GM12878 (cell line): ENCODE measurements around the gene PVRIG. TPM values are rescaled to one million over a fixed set of nuclear protein-coding genes. Genes with fewer than 3 reads are reported as not detected.
A peak's percentile ranks its signal among the peaks of the same experiment; 100 is the strongest.

Source experiments
- ATAC-seq: fragments of 200-7000 bp; cut with Tn5 transposase; 3 replicates; pipeline ENCODE4 v1.9.1; 2020; ENCODE audit warnings: mild to moderate bottlenecking, moderate library complexity
- BruUV-seq: library from RNA; stranded (reverse); fragments of 400-500 nt; replicated peaks from 2 replicates; lab custom pipeline; 2021; lab: Mats Ljungman, UMichigan
- CTCF ChIA-PET: fragments of 300-600 bp; sonication (Branson Sonifier 250); formaldehyde crosslinking; extraction: SDS; loops from one replicate; lab custom pipeline; 2021; ENCODE audit warnings: inconsistent platforms; lab: Yijun Ruan, JAX
- POLR2A ChIA-PET: fragments of 350-600 bp; formaldehyde crosslinking; extraction: SDS; loops from one replicate; lab custom pipeline; 2021; ENCODE audit warnings: inconsistent platforms; lab: Charles Lee
- RAD21 ChIA-PET: fragments of 300-600 bp; sonication (Branson Sonifier 250); formaldehyde crosslinking; loops from one replicate; lab custom pipeline; 2023; ENCODE audit warnings: antibody characterized with exemption; ENCODE audit not compliant: unreplicated experiment; lab: Charles Lee
- SMC1A ChIA-PET: fragments of 300-600 bp; sonication (Branson Sonifier 250); formaldehyde crosslinking; loops from one replicate; lab custom pipeline; 2023; ENCODE audit not compliant: unreplicated experiment, uncharacterized antibody; lab: Charles Lee
- DNase-seq: peaks from one replicate; pipeline ENCODE4 v3.0.0-alpha.2; 2011; ENCODE audit warnings: low read depth, low spot score
- FAIRE-seq: peaks from 3 replicates; lab custom pipeline; 2011; peaks lifted over from hg19 to GRCh38; lab: Jason Lieb, UNC
- H2AFZ ChIP-seq: 2 replicates; pipeline ENCODE4 v1.6.0; 2011; ENCODE audit warnings: low read depth, low read length, control low read depth; ENCODE audit not compliant: control insufficient read depth
- H3K27ac ChIP-seq: 2 replicates; pipeline ENCODE4 v1.5.1; 2011; ENCODE audit warnings: control low read depth; ENCODE audit not compliant: control insufficient read depth, insufficient read depth
- H3K27me3 ChIP-seq, 2 experiments: replicated peaks in 1 of 2; 2 replicates each; pipeline versions ENCODE4 v1.6.0 to v1.6.1; 2011; ENCODE audit warnings: low read length in 1 of 2; ENCODE audit not compliant: control insufficient read depth in 2 of 2, insufficient read depth in 2 of 2
- H3K36me3 ChIP-seq, 2 experiments: 2 replicates each; pipeline ENCODE4 v1.5.1; 2011; ENCODE audit warnings: low read length in 1 of 2; ENCODE audit not compliant: control insufficient read depth in 2 of 2, insufficient read depth in 2 of 2
- H3K4me1 ChIP-seq: 2 replicates; pipeline ENCODE4 v1.6.1; 2011; ENCODE audit warnings: mild to moderate bottlenecking, low read length, moderate library complexity, mixed read lengths; ENCODE audit not compliant: control insufficient read depth, insufficient read depth
- H3K4me2 ChIP-seq: 2 replicates; pipeline ENCODE4 v1.6.0; 2011; ENCODE audit warnings: control low read depth; ENCODE audit not compliant: control insufficient read depth, insufficient read depth
- H3K4me3 ChIP-seq: fragments of 200-600 bp; sonication (generic); 2 replicates; pipeline ENCODE4 v1.5.1; 2016
- H3K79me2 ChIP-seq: 2 replicates; pipeline ENCODE4 v1.6.0; 2011; ENCODE audit warnings: low read length; ENCODE audit not compliant: control insufficient read depth, insufficient read depth
- H3K9ac ChIP-seq: 2 replicates; pipeline ENCODE4 v1.8.0; 2011; ENCODE audit warnings: low read length, control low read depth, mixed read lengths; ENCODE audit not compliant: control insufficient read depth, insufficient read depth
- H3K9me3 ChIP-seq: replicated peaks from 3 replicates; pipeline ENCODE4 v1.5.1; 2011; ENCODE audit warnings: mild to moderate bottlenecking, low read length; ENCODE audit not compliant: control insufficient read depth, insufficient read depth
- H4K20me1 ChIP-seq: 2 replicates; pipeline ENCODE4 v1.6.0; 2011; ENCODE audit not compliant: control insufficient read depth, insufficient read depth
- BCLAF1 ChIP-seq: fragments of 450-650 bp; IDR thresholded peaks from 2 replicates; pipeline ENCODE4 v1.6.1; 2017; ENCODE audit warnings: antibody characterized with exemption, mild to moderate bottlenecking, moderate library complexity
- CHD1 ChIP-seq: IDR thresholded peaks from 2 replicates; pipeline ENCODE4 v1.6.1; 2012; ENCODE audit warnings: low read depth, low read length, improper control_type of control experiment
- CREB1 ChIP-seq: IDR thresholded peaks from 2 replicates; pipeline ENCODE4 v1.6.1; 2012; ENCODE audit warnings: low read depth, mild to moderate bottlenecking, inconsistent platforms
- GATAD2B ChIP-seq: fragments of 450-650 bp; conservative IDR thresholded peaks from 2 replicates; pipeline ENCODE4 v1.6.1; 2017; ENCODE audit warnings: low read depth, mild to moderate bottlenecking, moderate library complexity
- HDAC6 ChIP-seq: fragments of 200-600 bp; sonication (generic); IDR thresholded peaks from one replicate; pipeline ENCODE4 v1.8.0; 2017; ENCODE audit warnings: antibody characterized with exemption; ENCODE audit not compliant: unreplicated experiment
- MYC ChIP-seq: IDR thresholded peaks from 2 replicates; pipeline ENCODE4 v1.6.1; 2011; ENCODE audit warnings: mild to moderate bottlenecking, low read length, moderate library complexity, inconsistent platforms; ENCODE audit not compliant: insufficient read depth, insufficient replicate concordance, insufficient read length, severe bottlenecking
- STAT1 ChIP-seq: fragments of 450-650 bp; conservative IDR thresholded peaks from 2 replicates; pipeline ENCODE4 v1.6.1; 2014; ENCODE audit warnings: antibody characterized with exemption, mild to moderate bottlenecking
- ZNF622 ChIP-seq: fragments of 450-650 bp; IDR thresholded peaks from 2 replicates; pipeline ENCODE4 v1.6.1; 2017; ENCODE audit warnings: mild to moderate bottlenecking, inconsistent platforms
- WGBS: methylation state at CpG from one replicate; pipeline ENCODE4 v1.1.6; 2016; ENCODE audit warnings: low lambda C conversion rate; ENCODE audit not compliant: insufficient replicate concordance, insufficient coverage; ENCODE audit errors: missing lambda C conversion rate; 5-methylcytosine and 5-hydroxymethylcytosine counted together
- in situ Hi-C: fragments of 300-500 bp; cut with MboI; formaldehyde crosslinking; loops from 9 replicates; pipeline ENCODE4 v1.14.3; 2018; ENCODE audit warnings: mixed read lengths
- intact Hi-C: fragments of 100-400 bp; cut with micrococcal nuclease; formaldehyde crosslinking; loops from one replicate; pipeline ENCODE4 v1.14.2; 2022; ENCODE audit not compliant: unreplicated experiment
- polyA plus RNA-seq, 11 experiments: library from polyadenylated mRNA; depleted of rRNA in 4 of 11; unstranded in 6 of 11; stranded (reverse) in 5 of 11; fragments of >200 nt; fragmentation: Nextera tagmentation in 4 of 11; fragmentation: Illumina TruSeq in 1 of 11; extraction: Ambion mirVana in 4 of 11; extraction: Trizol in 1 of 11; gene quantifications; 1 replicate in 1 of 11; 2 replicates in 10 of 11; pipeline versions ENCODE4 v1.2.1 to v1.2.3, GENCODE V29; 2011 to 2016; ENCODE audit warnings: inconsistent platforms in 2 of 11, missing spikeins in 2 of 11, low read depth in 1 of 11
- total RNA-seq, 4 experiments: library from RNA; depleted of rRNA in 3 of 4; stranded (reverse); fragments of >200 nt in 3 of 4; fragmentation: Illumina TruSeq in 1 of 4; extraction: Trizol in 1 of 4; gene quantifications; 2 replicates each; pipeline versions ENCODE4 v1.2.1 to v1.2.3, GENCODE V29; 2013 to 2021
- TF ChIP-seq, protein P1 (sequence below): IDR thresholded peaks from 2 replicates; pipeline ENCODE4 v1.6.1; 2012; ENCODE audit warnings: mild to moderate bottlenecking, low read depth, low read length
- TF ChIP-seq, protein P2 (sequence below): IDR thresholded peaks from 2 replicates; pipeline ENCODE4 v1.6.1; 2011; ENCODE audit warnings: borderline replicate concordance, low read depth, mild to moderate bottlenecking, moderate library complexity, mixed read lengths, low read length; ENCODE audit not compliant: insufficient read depth; ENCODE audit errors: extremely low read length
- TF ChIP-seq, protein P3 (sequence below): IDR thresholded peaks from 2 replicates; pipeline ENCODE4 v1.6.1; 2012; ENCODE audit warnings: low read depth, low read length, improper control_type of control experiment
- TF ChIP-seq, protein P4 (sequence below): fragments of 450-650 bp; IDR thresholded peaks from 2 replicates; pipeline ENCODE4 v1.6.1; 2017; ENCODE audit warnings: mild to moderate bottlenecking, low read depth, inconsistent platforms; ENCODE audit not compliant: poor library complexity, severe bottlenecking

Gene PVRIG
- total and polyA plus RNA-seq, 10 of the 15 experiments (the other 5 are each of a cell fraction or from before 2014, with no cell fraction given): 1.3 to 44.0 (median 17.9) TPM

DNA sequence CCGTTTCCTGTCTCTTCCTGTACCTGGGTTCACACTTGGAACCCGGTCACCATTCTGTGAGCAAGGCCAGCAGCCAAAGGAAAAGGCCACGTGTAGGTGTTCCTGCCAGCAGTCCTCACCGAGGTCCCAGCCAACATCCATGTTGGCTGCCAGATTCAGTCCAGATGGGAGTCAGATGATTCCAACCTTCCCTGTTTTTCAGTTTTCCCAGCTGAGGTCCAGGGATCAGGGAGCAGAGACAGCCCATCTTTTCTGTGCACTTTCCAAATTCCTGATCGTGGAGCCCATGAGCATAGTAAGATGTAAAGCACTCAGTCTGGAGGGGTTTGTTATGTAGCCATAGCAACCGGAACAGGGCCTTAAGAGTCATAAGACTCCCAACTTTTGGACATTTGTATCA, 3.9 kb upstream of the PVRIG start:
- DNase-seq (no peak), ATAC-seq (no peak), FAIRE-seq (no peak)
- Histone ChIP-seq H3K9me3 (no peaks in the 10 kb centered on the region), H2AFZ (no peak overlapping the region), H3K9ac (no peak overlapping the region), H3K27ac (no peak overlapping the region), H3K36me3 (no peaks in the 10 kb centered on the region; a peak in 2 of 4 replicates), H3K27me3 (no peaks in the 10 kb centered on the region), H3K4me1 (peaks cover 64% of the 10 kb centered on the region), H3K79me2 (peaks cover 31% of the 10 kb centered on the region), H3K4me3 (no peak overlapping the region), H3K4me2 (peak overlapping the region; percentile 60), H4K20me1 (no peaks in the 10 kb centered on the region)
- in situ Hi-C loops: no loop called here
- ChIA-PET RAD21 (interaction anchor here (0.7 to 5.8 kb wide), 6 partner anchors 20 to 129 kb away, joined by 3 to 49 read pairs (median 7); no protein-coding TSS in a partner anchor), CTCF (interaction anchor here (1.2 to 8.3 kb wide), 9 partner anchors 7 to 89 kb away, joined by 3 to 113 read pairs (median 30); partner anchors contain the start of genes LAMTOR4 and MBLAC1), POLR2A (interaction anchor here (0.6 to 8.3 kb wide), 6 partner anchors 11 to 65 kb away, joined by 4 to 86 read pairs (median 8); no protein-coding TSS in a partner anchor), SMC1A (interaction anchor here (0.9 to 14.7 kb wide), 7 partner anchors 8 to 115 kb away, joined by 3 to 140 read pairs (median 4); partner anchors contain the start of genes AP4M1, LAMTOR4 and MCM7)
- no TSS peak for BruUV-seq
- intact Hi-C loops: loop anchor here (1.0 to 5.0 kb wide), 3 partner anchors 39 to 84 kb away; partner anchors contain the start of genes GPC2, LAMTOR4 and STAG3
- WGBS: 81% methylated on average over 6 of the region's 6 CpGs
- TF ChIP-seq MYC: no peak
- TF ChIP-seq, protein P1, sequence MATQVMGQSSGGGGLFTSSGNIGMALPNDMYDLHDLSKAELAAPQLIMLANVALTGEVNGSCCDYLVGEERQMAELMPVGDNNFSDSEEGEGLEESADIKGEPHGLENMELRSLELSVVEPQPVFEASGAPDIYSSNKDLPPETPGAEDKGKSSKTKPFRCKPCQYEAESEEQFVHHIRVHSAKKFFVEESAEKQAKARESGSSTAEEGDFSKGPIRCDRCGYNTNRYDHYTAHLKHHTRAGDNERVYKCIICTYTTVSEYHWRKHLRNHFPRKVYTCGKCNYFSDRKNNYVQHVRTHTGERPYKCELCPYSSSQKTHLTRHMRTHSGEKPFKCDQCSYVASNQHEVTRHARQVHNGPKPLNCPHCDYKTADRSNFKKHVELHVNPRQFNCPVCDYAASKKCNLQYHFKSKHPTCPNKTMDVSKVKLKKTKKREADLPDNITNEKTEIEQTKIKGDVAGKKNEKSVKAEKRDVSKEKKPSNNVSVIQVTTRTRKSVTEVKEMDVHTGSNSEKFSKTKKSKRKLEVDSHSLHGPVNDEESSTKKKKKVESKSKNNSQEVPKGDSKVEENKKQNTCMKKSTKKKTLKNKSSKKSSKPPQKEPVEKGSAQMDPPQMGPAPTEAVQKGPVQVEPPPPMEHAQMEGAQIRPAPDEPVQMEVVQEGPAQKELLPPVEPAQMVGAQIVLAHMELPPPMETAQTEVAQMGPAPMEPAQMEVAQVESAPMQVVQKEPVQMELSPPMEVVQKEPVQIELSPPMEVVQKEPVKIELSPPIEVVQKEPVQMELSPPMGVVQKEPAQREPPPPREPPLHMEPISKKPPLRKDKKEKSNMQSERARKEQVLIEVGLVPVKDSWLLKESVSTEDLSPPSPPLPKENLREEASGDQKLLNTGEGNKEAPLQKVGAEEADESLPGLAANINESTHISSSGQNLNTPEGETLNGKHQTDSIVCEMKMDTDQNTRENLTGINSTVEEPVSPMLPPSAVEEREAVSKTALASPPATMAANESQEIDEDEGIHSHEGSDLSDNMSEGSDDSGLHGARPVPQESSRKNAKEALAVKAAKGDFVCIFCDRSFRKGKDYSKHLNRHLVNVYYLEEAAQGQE: no peak
- TF ChIP-seq CHD1: no peak
- TF ChIP-seq BCLAF1: no peak
- no peak for TF ChIP-seq STAT1
- TF ChIP-seq ZNF622: no peak
- TF ChIP-seq, protein P2, sequence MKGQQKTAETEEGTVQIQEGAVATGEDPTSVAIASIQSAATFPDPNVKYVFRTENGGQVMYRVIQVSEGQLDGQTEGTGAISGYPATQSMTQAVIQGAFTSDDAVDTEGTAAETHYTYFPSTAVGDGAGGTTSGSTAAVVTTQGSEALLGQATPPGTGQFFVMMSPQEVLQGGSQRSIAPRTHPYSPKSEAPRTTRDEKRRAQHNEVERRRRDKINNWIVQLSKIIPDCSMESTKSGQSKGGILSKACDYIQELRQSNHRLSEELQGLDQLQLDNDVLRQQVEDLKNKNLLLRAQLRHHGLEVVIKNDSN: no peak
- no peak for TF ChIP-seq HDAC6
- no peak for TF ChIP-seq CREB1
- TF ChIP-seq, protein P3, sequence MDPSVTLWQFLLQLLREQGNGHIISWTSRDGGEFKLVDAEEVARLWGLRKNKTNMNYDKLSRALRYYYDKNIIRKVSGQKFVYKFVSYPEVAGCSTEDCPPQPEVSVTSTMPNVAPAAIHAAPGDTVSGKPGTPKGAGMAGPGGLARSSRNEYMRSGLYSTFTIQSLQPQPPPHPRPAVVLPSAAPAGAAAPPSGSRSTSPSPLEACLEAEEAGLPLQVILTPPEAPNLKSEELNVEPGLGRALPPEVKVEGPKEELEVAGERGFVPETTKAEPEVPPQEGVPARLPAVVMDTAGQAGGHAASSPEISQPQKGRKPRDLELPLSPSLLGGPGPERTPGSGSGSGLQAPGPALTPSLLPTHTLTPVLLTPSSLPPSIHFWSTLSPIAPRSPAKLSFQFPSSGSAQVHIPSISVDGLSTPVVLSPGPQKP: no peak
- TF ChIP-seq, protein P4, sequence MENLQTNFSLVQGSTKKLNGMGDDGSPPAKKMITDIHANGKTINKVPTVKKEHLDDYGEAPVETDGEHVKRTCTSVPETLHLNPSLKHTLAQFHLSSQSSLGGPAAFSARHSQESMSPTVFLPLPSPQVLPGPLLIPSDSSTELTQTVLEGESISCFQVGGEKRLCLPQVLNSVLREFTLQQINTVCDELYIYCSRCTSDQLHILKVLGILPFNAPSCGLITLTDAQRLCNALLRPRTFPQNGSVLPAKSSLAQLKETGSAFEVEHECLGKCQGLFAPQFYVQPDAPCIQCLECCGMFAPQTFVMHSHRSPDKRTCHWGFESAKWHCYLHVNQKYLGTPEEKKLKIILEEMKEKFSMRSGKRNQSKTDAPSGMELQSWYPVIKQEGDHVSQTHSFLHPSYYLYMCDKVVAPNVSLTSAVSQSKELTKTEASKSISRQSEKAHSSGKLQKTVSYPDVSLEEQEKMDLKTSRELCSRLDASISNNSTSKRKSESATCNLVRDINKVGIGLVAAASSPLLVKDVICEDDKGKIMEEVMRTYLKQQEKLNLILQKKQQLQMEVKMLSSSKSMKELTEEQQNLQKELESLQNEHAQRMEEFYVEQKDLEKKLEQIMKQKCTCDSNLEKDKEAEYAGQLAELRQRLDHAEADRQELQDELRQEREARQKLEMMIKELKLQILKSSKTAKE: no peak
- TF ChIP-seq GATAD2B: no peak
